ENCODE results near the gene CARTPT.

Gene CARTPT

GRCh38 chr5:71737931-71738539, 19.0 kb downstream of the CARTPT start:
- no peak for DNase-seq (ENCODE audit: low read depth)

GRCh38 chr5:71738662-71739361, 19.7 kb downstream of the CARTPT start:
- DNase-seq (ENCODE audit: low read depth), result no peak

DNA sequence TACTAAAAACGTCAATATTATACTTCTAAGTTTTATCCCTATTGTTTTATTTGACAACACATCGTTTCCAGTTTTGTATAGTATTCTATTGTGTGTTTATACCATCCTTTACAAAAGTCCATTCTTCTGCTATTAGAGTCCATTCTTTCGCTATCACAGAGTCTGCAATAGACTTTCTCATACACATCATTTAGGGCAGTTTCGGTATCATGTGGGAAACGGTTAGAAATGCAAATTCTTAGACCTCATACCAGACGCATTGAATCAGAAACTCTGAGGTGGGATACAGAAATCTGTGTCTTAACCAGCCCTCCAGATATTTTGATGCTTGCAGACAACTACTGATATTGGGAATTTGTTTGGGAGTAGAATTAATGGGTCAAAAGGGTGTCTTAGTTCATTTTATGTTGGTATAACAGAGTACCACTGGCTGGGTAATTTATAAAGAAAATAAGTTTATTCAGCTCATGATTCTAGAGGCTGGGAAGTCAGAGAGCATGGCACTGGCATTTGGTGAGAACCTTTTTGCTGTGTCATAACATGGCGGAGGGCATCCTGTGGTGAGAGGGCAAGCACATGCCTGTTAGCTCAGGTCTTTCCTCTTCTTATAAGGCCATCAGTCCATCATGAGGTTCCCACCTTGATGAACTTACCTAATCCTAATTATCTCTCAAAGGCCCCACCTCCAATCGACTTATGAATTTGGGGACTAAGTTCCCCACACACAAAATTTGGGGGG, 21.1 kb downstream of the CARTPT start:
- DNase-seq (ENCODE audit: low read depth), result no peak

GRCh38 chr5:71743155-71743554, 24.1 kb downstream of the CARTPT start:
- no peak for DNase-seq (ENCODE audit: low read depth)

GRCh38 chr5:71744009-71744790, 25.1 kb downstream of the CARTPT start:
- DNase-seq (ENCODE audit: low read depth), result no peak

- no peak for DNase-seq (ENCODE audit: low read depth)
Measured at GRCh38 chr5:71747182-71747581, 28.1 kb downstream of the CARTPT start.

GRCh38 chr5:71748360-71748759, 29.3 kb downstream of the CARTPT start:
- DNase-seq (ENCODE audit: low read depth), result no peak

DNA sequence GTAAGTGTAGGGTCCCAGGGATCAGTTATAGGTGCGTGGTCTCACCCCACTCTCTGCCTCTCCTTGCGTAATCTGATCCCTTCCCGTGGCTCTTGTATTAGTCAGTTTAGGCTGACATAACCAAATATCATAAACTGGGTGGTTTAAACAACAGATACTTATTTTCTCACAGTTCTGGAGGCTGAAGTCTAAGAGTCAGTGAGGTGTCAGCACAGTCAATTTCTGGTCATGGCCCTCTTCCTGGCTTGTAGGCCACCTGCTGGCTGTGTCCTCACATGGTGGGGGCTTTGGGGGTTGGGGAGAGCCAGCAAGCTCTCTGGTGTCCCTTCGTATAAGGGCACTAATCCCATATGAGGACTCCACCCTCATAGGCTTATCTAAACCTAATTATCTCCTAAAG, 32.3 kb downstream of the CARTPT start:
- no peak for DNase-seq (ENCODE audit: low read depth)

- no peak for DNase-seq (ENCODE audit: low read depth)
Measured at GRCh38 chr5:71752441-71753190, 33.5 kb downstream of the CARTPT start.

DNA sequence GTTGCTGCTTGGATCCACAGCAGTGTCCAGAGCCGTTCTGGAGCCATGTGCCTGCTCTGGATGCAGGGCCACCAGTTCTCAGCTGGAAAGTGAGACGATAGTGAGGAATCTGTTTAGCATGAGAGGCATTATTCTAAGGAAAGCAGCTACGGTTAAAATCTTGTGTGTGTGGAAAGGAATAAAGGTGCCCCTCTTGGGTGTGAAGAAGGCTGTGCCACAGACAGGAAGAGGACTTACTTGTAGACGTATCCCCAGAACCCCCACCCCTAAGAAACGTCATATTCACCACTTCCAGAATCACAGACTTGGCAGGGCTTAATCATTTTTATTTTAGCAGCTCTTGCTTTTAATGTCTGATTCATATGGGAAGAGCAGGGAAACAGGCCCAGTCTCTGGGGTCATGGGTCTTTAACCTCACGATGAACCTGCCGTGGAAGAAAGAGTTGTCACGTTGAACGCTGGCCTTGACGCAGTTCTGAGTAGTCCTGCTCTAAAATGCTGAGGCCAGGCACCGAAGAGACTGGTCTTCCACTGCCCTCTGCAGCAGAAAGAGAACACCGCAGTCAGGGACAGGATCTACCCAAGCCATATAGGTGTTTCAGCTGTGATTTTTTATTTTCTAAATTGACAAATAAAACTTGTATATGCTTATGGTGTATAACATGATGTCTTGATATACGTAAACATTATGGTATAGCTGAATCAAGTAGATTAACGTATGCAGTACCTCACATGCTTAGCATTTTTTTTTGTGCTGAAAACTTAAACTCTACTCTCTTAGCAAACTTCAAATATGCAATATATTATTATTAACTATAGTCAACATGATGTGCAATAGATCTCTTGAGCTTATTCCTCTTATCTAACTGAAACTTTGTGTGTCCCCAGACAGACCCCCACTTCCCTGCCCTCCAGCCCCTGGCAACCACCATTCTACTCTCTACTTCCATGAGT, 38.8 kb downstream of the CARTPT start:
- DNase-seq (ENCODE audit: low read depth), result no peak

- DNase-seq (ENCODE audit: low read depth), result no peak
Measured at GRCh38 chr5:71762826-71763225, 43.8 kb downstream of the CARTPT start.

- DNase-seq (ENCODE audit: low read depth), result no peak
Measured at GRCh38 chr5:71767661-71768060, 48.6 kb downstream of the CARTPT start.

- no peak for DNase-seq (ENCODE audit: low read depth)
Measured at GRCh38 chr5:71769287-71769686, 50.2 kb downstream of the CARTPT start.

- no peak for DNase-seq (ENCODE audit: low read depth)
Measured at GRCh38 chr5:71770381-71770780, 51.3 kb downstream of the CARTPT start.

Measured in T-helper 22 cell (primary cell).